K562 (cell line): ENCODE data around the gene EN2. TPM values are rescaled to one million over a fixed set of nuclear protein-coding genes. Genes with fewer than 3 reads are reported as not detected.

Experiments used
- ATAC-seq: fragments of 200-7000 bp; cut with Tn5 transposase; 3 replicates; pipeline ENCODE4 v1.9.1; 2020; ENCODE audit warnings: moderate library complexity
- BruUV-seq: library from RNA; stranded (reverse); fragments of 400-500 nt; replicated peaks from 2 replicates; lab custom pipeline; 2021; lab: Mats Ljungman, UMichigan
- CTCF ChIA-PET: fragments of 300-600 bp; formaldehyde crosslinking; extraction: SDS; loops from one replicate; lab custom pipeline; 2021; ENCODE audit warnings: low intra/inter-chr PET ratio; lab: Yijun Ruan, JAX
- POLR2A ChIA-PET: fragments of 300-600, 350-650 bp; sonication (Branson Sonifier 250); formaldehyde crosslinking; extraction: SDS; loops from one replicate; lab custom pipeline; 2021; ENCODE audit warnings: antibody characterized with exemption, inconsistent platforms; lab: Yijun Ruan, JAX
- DNase-seq, 4 experiments: peaks; one replicate each; pipeline versions ENCODE4 v3.0.0 to v3.0.0-alpha.2; 2011 to 2018; ENCODE audit warnings: low spot score in 3 of 4, mixed read lengths in 3 of 4; ENCODE audit errors: extremely low read depth in 1 of 4
- FAIRE-seq: peaks from 2 replicates; lab custom pipeline; 2011; peaks lifted over from hg19 to GRCh38; lab: Jason Lieb, UNC
- H2AFZ ChIP-seq: 2 replicates; pipeline ENCODE4 v1.6.0; 2011; ENCODE audit warnings: low read depth, low read length, control low read depth, inconsistent platforms
- H3K27ac ChIP-seq: fragments of 200-600 bp; 3 replicates; pipeline ENCODE4 v1.8.0; 2011; ENCODE audit warnings: low read depth, mild to moderate bottlenecking, control low read depth, inconsistent platforms, low read length, moderate library complexity, mixed read lengths; ENCODE audit errors: extremely low read depth
- H3K27me3 ChIP-seq, 2 experiments: fragments of 300-600 bp in 1 of 2; 2 replicates in 1 of 2; 3 replicates in 1 of 2; pipeline versions ENCODE4 v1.6.0 to v1.8.0; 2011; ENCODE audit warnings: inconsistent platforms in 2 of 2, low read length in 2 of 2, mild to moderate bottlenecking in 1 of 2, mixed read lengths in 1 of 2, moderate library complexity in 1 of 2; ENCODE audit not compliant: control insufficient read depth in 2 of 2, insufficient read depth in 2 of 2
- H3K36me3 ChIP-seq: fragments of 300-600 bp; 3 replicates; pipeline ENCODE4 v1.8.0; 2011; ENCODE audit warnings: mild to moderate bottlenecking, low read length, inconsistent platforms; ENCODE audit not compliant: control insufficient read depth, insufficient read depth
- H3K4me1 ChIP-seq, 2 experiments: fragments of 200-600 bp in 1 of 2; replicated peaks in 1 of 2; 2 replicates in 1 of 2; 3 replicates in 1 of 2; pipeline versions ENCODE4 v1.5.1 to v1.8.0; 2011; ENCODE audit warnings: inconsistent platforms in 2 of 2, low read length in 2 of 2, mild to moderate bottlenecking in 1 of 2, mixed read lengths in 1 of 2, moderate library complexity in 1 of 2; ENCODE audit not compliant: control insufficient read depth in 2 of 2, insufficient read depth in 2 of 2
- H3K4me2 ChIP-seq: 2 replicates; pipeline ENCODE4 v1.6.1; 2011; ENCODE audit warnings: low read length, control low read depth, inconsistent platforms, mixed read lengths; ENCODE audit not compliant: insufficient read depth
- H3K4me3 ChIP-seq: fragments of 200-600 bp; sonication (generic), shearing (Covaris generic); 2 replicates; pipeline ENCODE4 v1.5.1; 2016; ENCODE audit warnings: control low read depth, inconsistent platforms
- H3K79me2 ChIP-seq: fragments of 200-600 bp; 3 replicates; pipeline ENCODE4 v1.8.0; 2011; ENCODE audit warnings: low read length, inconsistent platforms; ENCODE audit not compliant: control insufficient read depth, insufficient read depth
- H3K9ac ChIP-seq, 2 experiments: 2 replicates each; pipeline versions ENCODE4 v1.6.0 to v1.6.1; 2011; ENCODE audit warnings: low read depth in 2 of 2, low read length in 2 of 2, control low read depth in 1 of 2, inconsistent platforms in 1 of 2, mild to moderate bottlenecking in 1 of 2, mixed read lengths in 1 of 2; ENCODE audit not compliant: insufficient read depth in 1 of 2
- H3K9me1 ChIP-seq: one replicate; pipeline ENCODE4 v1.6.0; 2011; ENCODE audit warnings: inconsistent platforms, mild to moderate bottlenecking, low read length, moderate library complexity; ENCODE audit not compliant: control insufficient read depth, insufficient read depth
- H3K9me3 ChIP-seq: replicated peaks from 2 replicates; pipeline ENCODE4 v1.5.1; 2011; ENCODE audit warnings: low read depth, low read length, inconsistent platforms; ENCODE audit not compliant: control insufficient read depth, insufficient read depth
- H4K20me1 ChIP-seq: replicated peaks from 2 replicates; pipeline ENCODE4 v1.6.1; 2011; ENCODE audit warnings: low read length, inconsistent platforms, mixed read lengths; ENCODE audit not compliant: control insufficient read depth, insufficient read depth
- HDAC6 ChIP-seq: IDR thresholded peaks from 2 replicates; pipeline ENCODE4 v1.6.1; 2012; ENCODE audit warnings: low read depth, mild to moderate bottlenecking, control low read depth, inconsistent platforms, low read length, moderate library complexity
- NFYB ChIP-seq: IDR thresholded peaks from 2 replicates; pipeline ENCODE4 v1.6.1; 2011; ENCODE audit warnings: mild to moderate bottlenecking, moderate library complexity; ENCODE audit not compliant: insufficient read length; ENCODE audit errors: extremely low read depth
- RFX1 ChIP-seq: fragments of 450-650 bp; IDR thresholded peaks from 2 replicates; pipeline ENCODE4 v1.6.1; 2016; ENCODE audit warnings: mild to moderate bottlenecking, moderate library complexity
- WGBS: fragments of 100-300 bp; shearing (Covaris generic); methylation state at CpG from one replicate; pipeline ENCODE4 v1.1.6; 2016; ENCODE audit warnings: low coverage, mixed read lengths; ENCODE audit not compliant: insufficient coverage; ENCODE audit errors: missing lambda C conversion rate; 5-methylcytosine and 5-hydroxymethylcytosine counted together
- in situ Hi-C: fragments of 300-500 bp; cut with MboI; formaldehyde crosslinking; loops from 4 replicates; pipeline ENCODE4 v1.15.0; 2018; ENCODE audit warnings: inconsistent platforms, mixed read lengths
- intact Hi-C: fragments of 100-400 bp; cut with micrococcal nuclease; formaldehyde crosslinking; loops from 2 replicates; pipeline ENCODE4 v1.14.2; 2022
- polyA plus RNA-seq, 8 experiments: library from polyadenylated mRNA; depleted of rRNA in 4 of 8; stranded (reverse) in 5 of 8; unstranded in 3 of 8; fragments of >200 nt; fragmentation: Nextera tagmentation in 2 of 8; fragmentation: Illumina TruSeq in 1 of 8; extraction: Ambion mirVana in 2 of 8; extraction: Trizol in 1 of 8; gene quantifications; 2 replicates each; pipeline versions ENCODE4 v1.2.1 to v1.2.3, GENCODE V29; 2011 to 2014; ENCODE audit warnings: inconsistent platforms in 1 of 8, missing spikeins in 1 of 8
- total RNA-seq, 7 experiments: library from RNA; depleted of rRNA in 6 of 7; stranded (reverse); fragments of >200 nt in 6 of 7; fragmentation: Illumina TruSeq in 2 of 7; extraction: Trizol in 2 of 7; gene quantifications; 2 replicates each; pipeline versions ENCODE4 v1.2.1 to v1.2.3, GENCODE V29; 2011 to 2021; ENCODE audit warnings: low replicate concordance in 1 of 7
- TF ChIP-seq, protein P1 (sequence below): sonication (generic); formaldehyde crosslinking; IDR thresholded peaks from 2 replicates; pipeline ENCODE4 v1.8.1; 2023; ENCODE audit warnings: mild to moderate bottlenecking, missing genetic modification reagents
- TF ChIP-seq, protein P2 (sequence below): sonication (generic); formaldehyde crosslinking; IDR thresholded peaks from 2 replicates; pipeline ENCODE4 v1.8.1; 2022; ENCODE audit warnings: missing genetic modification reagents

The EN2 gene
- total and polyA plus RNA-seq, 9 of the 15 experiments (the other 6 are each of a cell fraction or from before 2014, with no cell fraction given), result 0.04 TPM; not detected in 7

GRCh38 chr7:155494551-155494950 is 36.6 kb downstream of the EN2 start:
- Histone ChIP-seq H3K9me1 (no peaks in the 10 kb centered on the region), H4K20me1 (peaks cover 12% of the 10 kb centered on the region; the same call in 1 of the 2 replicates), H3K36me3 (no peaks in the 10 kb centered on the region), H3K4me3 (no peak overlapping the region), H2AFZ (no peak overlapping the region), H3K27ac (no peak overlapping the region), H3K4me2 (no peak overlapping the region), H3K27me3 (peaks cover 84 to 85% of the 10 kb centered on the region in 2 experiments), H3K9me3 (no peaks in the 10 kb centered on the region), H3K9ac (no peak overlapping the region), H3K4me1 (peaks cover 0 to 16% of the 10 kb centered on the region in 2 experiments; a peak in 1 of 5 replicates), H3K79me2 (no peaks in the 10 kb centered on the region)
- ATAC-seq (no peak), DNase-seq (no peak), FAIRE-seq (no peak)
- under 1% methylated on average over 16 of the region's 16 CpGs for WGBS
- POLR2A ChIA-PET, result interaction anchor here (0.6 kb wide), 1 partner anchor 546 kb away, joined by 4 read pairs; no protein-coding TSS in a partner anchor
- BruUV-seq, result no TSS peak
- intact Hi-C loops, result no loop called here
- no peak for TF ChIP-seq NFYB
- TF ChIP-seq, protein P1, sequence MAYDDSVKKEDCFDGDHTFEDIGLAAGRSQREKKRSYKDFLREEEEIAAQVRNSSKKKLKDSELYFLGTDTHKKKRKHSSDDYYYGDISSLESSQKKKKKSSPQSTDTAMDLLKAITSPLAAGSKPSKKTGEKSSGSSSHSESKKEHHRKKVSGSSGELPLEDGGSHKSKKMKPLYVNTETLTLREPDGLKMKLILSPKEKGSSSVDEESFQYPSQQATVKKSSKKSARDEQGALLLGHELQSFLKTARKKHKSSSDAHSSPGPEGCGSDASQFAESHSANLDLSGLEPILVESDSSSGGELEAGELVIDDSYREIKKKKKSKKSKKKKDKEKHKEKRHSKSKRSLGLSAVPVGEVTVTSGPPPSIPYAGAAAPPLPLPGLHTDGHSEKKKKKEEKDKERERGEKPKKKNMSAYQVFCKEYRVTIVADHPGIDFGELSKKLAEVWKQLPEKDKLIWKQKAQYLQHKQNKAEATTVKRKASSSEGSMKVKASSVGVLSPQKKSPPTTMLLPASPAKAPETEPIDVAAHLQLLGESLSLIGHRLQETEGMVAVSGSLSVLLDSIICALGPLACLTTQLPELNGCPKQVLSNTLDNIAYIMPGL (CRISPR knock-in tag), result no peak
- TF ChIP-seq RFX1, result no peak
- TF ChIP-seq HDAC6, result no peak
- TF ChIP-seq, protein P2, sequence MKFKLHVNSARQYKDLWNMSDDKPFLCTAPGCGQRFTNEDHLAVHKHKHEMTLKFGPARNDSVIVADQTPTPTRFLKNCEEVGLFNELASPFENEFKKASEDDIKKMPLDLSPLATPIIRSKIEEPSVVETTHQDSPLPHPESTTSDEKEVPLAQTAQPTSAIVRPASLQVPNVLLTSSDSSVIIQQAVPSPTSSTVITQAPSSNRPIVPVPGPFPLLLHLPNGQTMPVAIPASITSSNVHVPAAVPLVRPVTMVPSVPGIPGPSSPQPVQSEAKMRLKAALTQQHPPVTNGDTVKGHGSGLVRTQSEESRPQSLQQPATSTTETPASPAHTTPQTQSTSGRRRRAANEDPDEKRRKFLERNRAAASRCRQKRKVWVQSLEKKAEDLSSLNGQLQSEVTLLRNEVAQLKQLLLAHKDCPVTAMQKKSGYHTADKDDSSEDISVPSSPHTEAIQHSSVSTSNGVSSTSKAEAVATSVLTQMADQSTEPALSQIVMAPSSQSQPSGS (CRISPR knock-in tag), result no peak
- CTCF ChIA-PET, result no interaction called here
- in situ Hi-C loops, result no loop called here
